H1 (cell line): ENCODE measurements around the gene DDN. TPM values are rescaled to one million over a fixed set of nuclear protein-coding genes. Genes with fewer than 3 reads are reported as not detected.
A peak's percentile ranks its signal among the peaks of the same experiment; 100 is the strongest.

Source experiments
- CTCF ChIA-PET: fragments of 300-600 bp; sonication (Branson Sonifier 250); formaldehyde crosslinking; loops from one replicate; lab custom pipeline; 2021; ENCODE audit not compliant: partially characterized antibody; lab: Charles Lee
- POLR2A ChIA-PET: fragments of 300-600 bp; sonication (Branson Sonifier 250); formaldehyde crosslinking; loops from one replicate; lab custom pipeline; 2021; ENCODE audit warnings: inconsistent platforms; ENCODE audit not compliant: partially characterized antibody; lab: Charles Lee
- DNase-seq, 2 experiments: peaks; one replicate each; pipeline versions ENCODE4 v3.0.0 to v3.0.0-alpha.2; 2010 to 2022; ENCODE audit warnings: low spot score in 2 of 2, low read depth in 1 of 2, mixed read lengths in 1 of 2
- FAIRE-seq: peaks from 2 replicates; lab custom pipeline; 2011; peaks lifted over from hg19 to GRCh38; lab: Jason Lieb, UNC
- H2AFZ ChIP-seq: 2 replicates; pipeline ENCODE4 v1.8.1; 2012; ENCODE audit warnings: low read length, inconsistent platforms
- H2AK5ac ChIP-seq: 2 replicates; pipeline ENCODE4 v1.6.1; 2013; ENCODE audit warnings: low read depth, low read length
- H2BK120ac ChIP-seq: replicated peaks from 2 replicates; pipeline ENCODE3; 2013; ENCODE audit warnings: low read depth, low read length, inconsistent platforms
- H2BK12ac ChIP-seq: 2 replicates; pipeline ENCODE4 v1.6.1; 2013; ENCODE audit warnings: low read depth, low read length
- H2BK15ac ChIP-seq: 2 replicates; pipeline ENCODE4 v1.6.1; 2013; ENCODE audit warnings: low read length
- H2BK20ac ChIP-seq: 2 replicates; pipeline ENCODE4 v1.6.1; 2013; ENCODE audit warnings: low read length
- H2BK5ac ChIP-seq: 2 replicates; pipeline ENCODE4 v1.6.1; 2013; ENCODE audit warnings: low read depth, low read length
- H3K14ac ChIP-seq: 2 replicates; pipeline ENCODE4 v1.6.1; 2013; ENCODE audit warnings: inconsistent platforms; ENCODE audit not compliant: insufficient read length
- H3K18ac ChIP-seq: 2 replicates; pipeline ENCODE4 v1.6.1; 2013; ENCODE audit warnings: low read length; ENCODE audit errors: extremely low read depth
- H3K23ac ChIP-seq: 2 replicates; pipeline ENCODE4 v1.6.1; 2013; ENCODE audit warnings: inconsistent platforms; ENCODE audit not compliant: insufficient read length
- H3K23me2 ChIP-seq: 2 replicates; pipeline ENCODE4 v1.6.1; 2013; ENCODE audit warnings: low read depth, low read length
- H3K27ac ChIP-seq: 2 replicates; pipeline ENCODE4 v1.6.1; 2011; ENCODE audit warnings: low read depth, low read length, inconsistent platforms
- H3K27me3 ChIP-seq, 4 experiments: replicated peaks in 1 of 4; 1 replicate in 1 of 4; 2 replicates in 3 of 4; pipeline versions ENCODE4 v1.6.1 to v1.8.1; 2011 to 2013; ENCODE audit warnings: low read length in 3 of 4, mild to moderate bottlenecking in 3 of 4, inconsistent platforms in 2 of 4, mixed read lengths in 2 of 4, moderate library complexity in 1 of 4; ENCODE audit not compliant: control insufficient read depth in 3 of 4, insufficient read depth in 3 of 4; ENCODE audit errors: extremely low read depth in 1 of 4
- H3K36me3 ChIP-seq, 4 experiments: 2 replicates each; pipeline versions ENCODE4 v1.6.1 to v1.8.1; 2011 to 2013; ENCODE audit warnings: mild to moderate bottlenecking in 4 of 4, low read length in 3 of 4, moderate library complexity in 2 of 4, control low read depth in 1 of 4, inconsistent platforms in 1 of 4; ENCODE audit not compliant: insufficient read depth in 4 of 4, control insufficient read depth in 2 of 4
- H3K4ac ChIP-seq: replicated peaks from 2 replicates; pipeline ENCODE3; 2013; ENCODE audit warnings: low read length, low read depth, mixed read lengths, inconsistent platforms; ENCODE audit not compliant: insufficient read length
- H3K4me1 ChIP-seq, 4 experiments: replicated peaks in 1 of 4; 1 replicate in 1 of 4; 2 replicates in 3 of 4; pipeline versions ENCODE4 v1.6.1 to v1.8.1; 2011 to 2013; ENCODE audit warnings: low read length in 3 of 4, inconsistent platforms in 2 of 4, mixed read lengths in 1 of 4; ENCODE audit not compliant: insufficient read depth in 4 of 4, control insufficient read depth in 3 of 4
- H3K4me2 ChIP-seq, 2 experiments: 2 replicates each; pipeline versions ENCODE4 v1.6.1 to v1.8.1; 2011 to 2013; ENCODE audit warnings: low read depth in 2 of 2, low read length in 2 of 2, control low read depth in 1 of 2, inconsistent platforms in 1 of 2, mild to moderate bottlenecking in 1 of 2; ENCODE audit not compliant: insufficient read depth in 1 of 2
- H3K4me3 ChIP-seq, 4 experiments: fragments of 200-600, 300-600 bp in 1 of 4; sonication (generic), shearing (Covaris generic), sonication (Bioruptor Twin) in 1 of 4; 2 replicates each; pipeline versions ENCODE4 v1.5.1 to v1.8.1; 2011 to 2016; ENCODE audit warnings: low read length in 4 of 4, low read depth in 3 of 4, control low read depth in 2 of 4, inconsistent platforms in 2 of 4, mild to moderate bottlenecking in 2 of 4, mixed read lengths in 1 of 4, moderate library complexity in 1 of 4; ENCODE audit not compliant: insufficient read depth in 2 of 4; ENCODE audit errors: extremely low read depth in 1 of 4
- H3K56ac ChIP-seq: replicated peaks from 2 replicates; pipeline ENCODE3; 2013; ENCODE audit warnings: low read depth, mild to moderate bottlenecking, mixed read lengths, low read length, inconsistent platforms; ENCODE audit not compliant: insufficient read length
- H3K79me1 ChIP-seq: 2 replicates; pipeline ENCODE4 v1.6.1; 2013; ENCODE audit warnings: low read depth, low read length, control low read depth
- H3K79me2 ChIP-seq, 2 experiments: 2 replicates each; pipeline versions ENCODE4 v1.6.1 to v1.8.1; 2012 to 2013; ENCODE audit warnings: low read length in 2 of 2, mild to moderate bottlenecking in 2 of 2, inconsistent platforms in 1 of 2; ENCODE audit not compliant: insufficient read depth in 2 of 2, control insufficient read depth in 1 of 2
- H3K9ac ChIP-seq, 4 experiments: replicated peaks in 1 of 4; 1 replicate in 1 of 4; 2 replicates in 3 of 4; pipeline versions ENCODE4 v1.6.1 to v1.8.1; 2011 to 2013; ENCODE audit warnings: low read depth in 3 of 4, low read length in 3 of 4, control low read depth in 2 of 4, mild to moderate bottlenecking in 2 of 4, moderate library complexity in 2 of 4, inconsistent platforms in 1 of 4; ENCODE audit errors: extremely low read depth in 1 of 4
- H3K9me3 ChIP-seq, 2 experiments: 2 replicates each; pipeline versions ENCODE4 v1.6.1 to v1.8.1; 2012 to 2013; ENCODE audit warnings: mild to moderate bottlenecking in 2 of 2, moderate library complexity in 2 of 2, control low read depth in 1 of 2, inconsistent platforms in 1 of 2, low read depth in 1 of 2, low read length in 1 of 2, mixed read lengths in 1 of 2; ENCODE audit not compliant: insufficient read depth in 2 of 2
- H4K20me1 ChIP-seq, 2 experiments: replicated peaks in 1 of 2; 2 replicates each; pipeline versions ENCODE3 to v1.8.1; 2011 to 2013; ENCODE audit warnings: inconsistent platforms in 2 of 2, low read length in 2 of 2, mild to moderate bottlenecking in 1 of 2; ENCODE audit not compliant: insufficient read depth in 2 of 2, control insufficient read depth in 1 of 2
- H4K5ac ChIP-seq: 2 replicates; pipeline ENCODE4 v1.6.1; 2013; ENCODE audit warnings: low read length, low read depth, mixed read lengths, inconsistent platforms; ENCODE audit not compliant: insufficient read length
- H4K8ac ChIP-seq: 2 replicates; pipeline ENCODE4 v1.8.0; 2013; ENCODE audit warnings: mild to moderate bottlenecking, moderate library complexity, low read length, inconsistent platforms; ENCODE audit not compliant: insufficient read depth; ENCODE audit errors: extremely low read depth
- H4K91ac ChIP-seq: replicated peaks from 2 replicates; pipeline ENCODE3; 2013; ENCODE audit warnings: low read length, mixed read lengths, inconsistent platforms; ENCODE audit not compliant: insufficient read length
- POLR2AphosphoS5 ChIP-seq: IDR thresholded peaks from 2 replicates; pipeline ENCODE4 v1.6.1; 2011; ENCODE audit warnings: low read depth, low read length
- ZNF274 ChIP-seq: IDR thresholded peaks from 2 replicates; pipeline ENCODE4 v1.7.0; 2012; ENCODE audit warnings: low read length, borderline replicate concordance; ENCODE audit errors: extremely low read depth
- WGBS, 2 experiments: shearing (Covaris generic) in 1 of 2; methylation state at CpG; one replicate each; pipeline versions ENCODE4 v1.1.6 to v1.1.7; 2013 to 2015; ENCODE audit warnings: low lambda C conversion rate in 2 of 2, mixed read lengths in 2 of 2, inconsistent platforms in 1 of 2, low coverage in 1 of 2, missing lambda C conversion rate in 1 of 2; ENCODE audit not compliant: insufficient replicate concordance in 2 of 2, insufficient coverage in 1 of 2, insufficient read length in 1 of 2; ENCODE audit errors: extremely low coverage in 1 of 2, missing lambda C conversion rate in 1 of 2; 5-methylcytosine and 5-hydroxymethylcytosine counted together
- polyA plus RNA-seq, 7 experiments: library from polyadenylated mRNA; depleted of rRNA in 3 of 7; stranded (reverse) in 5 of 7; unstranded in 2 of 7; fragments of >200 nt in 5 of 7; fragments of 200-250 nt in 2 of 7; gene quantifications; 1 replicate in 5 of 7; 2 replicates in 1 of 7; 4 replicates in 1 of 7; pipeline versions ENCODE4 v1.2.1 to v1.2.3, GENCODE V29; 2011 to 2013; ENCODE audit warnings: missing spikeins in 2 of 7, mixed read lengths in 2 of 7
- total RNA-seq: library from RNA; stranded (reverse); fragmentation: NEBNext Ultra II Directional; extraction: Animal tissue kit (Norgen Biotek cat#: 25700); gene quantifications from 2 replicates; pipeline ENCODE4 v1.2.1, GENCODE V29; 2021

The DDN gene
- total and polyA plus RNA-seq, 2 of the 8 experiments (the other 6 are each of a cell fraction or from before 2014, with no cell fraction given), result 0.14 to 0.30 TPM

DNA sequence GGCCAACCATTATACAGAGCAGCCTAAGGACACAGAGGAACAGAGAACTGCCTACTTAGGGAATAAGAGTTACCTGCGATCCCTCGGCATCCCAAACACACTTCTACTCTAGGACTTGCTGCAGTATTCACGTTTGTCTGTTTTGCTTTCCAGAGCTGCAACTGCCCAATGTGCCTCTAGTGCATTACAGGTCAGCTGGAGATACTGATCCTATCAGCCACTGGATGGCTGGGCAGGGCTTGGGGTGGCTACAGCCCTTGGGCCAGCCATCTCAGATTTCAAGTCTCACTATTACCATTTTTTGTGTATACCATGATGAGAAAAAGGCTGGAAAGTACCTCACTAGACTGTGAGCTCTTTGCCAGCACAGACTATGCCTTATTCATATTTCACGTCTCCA is 46.5 kb downstream of the DDN start:
- H2BK120ac ChIP-seq, result no peak overlapping the region
- no peak overlapping the region for H3K4me3 ChIP-seq
- no peak overlapping the region for H3K18ac ChIP-seq
- peaks cover 13 to 33% of the 10 kb centered on the region in 2 experiments for H4K20me1 ChIP-seq
- POLR2A ChIA-PET, result interaction anchor here (1.0 to 6.7 kb wide), 11 partner anchors 10 to 99 kb away, joined by 3 to 77 read pairs (median 3); partner anchors contain the start of gene FKBP11
- H3K4me2 ChIP-seq, result no peak overlapping the region
- CTCF ChIA-PET, result interaction anchor here (0.9 to 40.8 kb wide), 9 partner anchors 10 to 133 kb away, joined by 3 to 1336 read pairs (median 7); partner anchors contain the start of genes DDN, FKBP11 and WNT1
- no peak for FAIRE-seq
- TF ChIP-seq ZNF274 (no peak), POLR2AphosphoS5 (peak; percentile 27; the same call in 1 of the 2 replicates)
- no peaks in the 10 kb centered on the region for H3K27me3 ChIP-seq
- H3K23me2 ChIP-seq, result peaks cover 6% of the 10 kb centered on the region; the same call in 1 of the 2 replicates
- no peak overlapping the region for H3K27ac ChIP-seq
- H2AK5ac ChIP-seq, result no peak overlapping the region
- H3K79me2 ChIP-seq, result peaks cover 36 to 82% of the 10 kb centered on the region in 2 experiments
- no peaks in the 10 kb centered on the region for H3K9me3 ChIP-seq
- no peak overlapping the region for H2BK20ac ChIP-seq
- peaks cover 10% of the 10 kb centered on the region; the same call in 1 of the 2 replicates for H3K79me1 ChIP-seq
- H4K91ac ChIP-seq, result no peak overlapping the region
- no peak overlapping the region for H3K23ac ChIP-seq
- no peak overlapping the region for H2BK15ac ChIP-seq
- no peak overlapping the region for H4K8ac ChIP-seq
- no peak overlapping the region; a peak in 1 of 7 replicates for H3K9ac ChIP-seq
- H2BK5ac ChIP-seq, result no peak overlapping the region
- H3K4ac ChIP-seq, result no peak overlapping the region
- H3K14ac ChIP-seq, result no peak overlapping the region
- H3K56ac ChIP-seq, result no peak overlapping the region
- WGBS, 2 experiments, result 86% methylated on average over 4 of the region's 4 CpGs; no CpG with 5 or more reads in 1 of the 2 experiments
- DNase-seq, result no peak
- no peak overlapping the region for H2BK12ac ChIP-seq
- peaks cover 3 to 34% (median 7%) of the 10 kb centered on the region in 4 experiments; a peak in 6 of 8 replicates for H3K36me3 ChIP-seq
- peaks cover 2 to 11% (median 7%) of the 10 kb centered on the region in 4 experiments; a peak in 6 of 7 replicates for H3K4me1 ChIP-seq
- H4K5ac ChIP-seq, result no peak overlapping the region
- no peak overlapping the region for H2AFZ ChIP-seq
